ENCODE measurements around the gene RFTN1. TPM values are rescaled to one million over a fixed set of nuclear protein-coding genes. Genes with fewer than 3 reads are reported as not detected.
A peak's percentile ranks its signal among the peaks of the same experiment; 100 is the strongest.

The RFTN1 gene
- total and polyA plus RNA-seq, 2 of the 8 experiments (the other 6 are each of a cell fraction or from before 2014, with no cell fraction given) = 4.6 to 6.7 TPM

DNA sequence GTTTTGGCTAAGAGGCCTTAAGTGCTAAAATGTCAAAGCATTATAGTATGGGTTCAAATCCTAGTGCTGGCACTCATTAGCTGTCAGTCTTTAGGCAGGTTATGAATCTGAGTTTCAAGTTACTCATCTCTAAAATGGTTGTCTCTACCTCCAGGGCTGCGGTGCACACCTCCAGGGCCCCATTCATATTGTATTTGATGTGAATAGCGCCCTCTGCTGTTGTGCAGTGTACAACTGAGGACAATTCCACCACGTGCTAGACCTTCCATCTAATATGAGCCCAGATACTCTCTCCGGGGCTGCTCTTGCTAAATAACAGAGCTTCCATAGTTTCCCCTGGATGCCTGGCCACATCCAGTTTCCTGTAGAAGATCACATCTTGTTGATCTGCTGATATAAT lies 194.2 kb downstream of the RFTN1 start:
- no peaks in the 10 kb centered on the region for H3K4me1 ChIP-seq (replicated peaks in 1 of 4; ENCODE audit: control insufficient read depth in 3 of 4, insufficient read depth in 4 of 4, low read length in 3 of 4)
- POLR2A ChIA-PET (ENCODE audit: partially characterized antibody) = interaction anchor here (1.0 kb wide), 1 partner anchor 11 kb away, joined by 4 read pairs; no protein-coding TSS in a partner anchor
- H2BK20ac ChIP-seq (ENCODE audit: low read length) = no peak overlapping the region
- H3K4ac ChIP-seq (replicated peaks; ENCODE audit: insufficient read length, low read depth, low read length) = no peak overlapping the region
- no peak overlapping the region for H3K9ac ChIP-seq (replicated peaks in 1 of 4; ENCODE audit: extremely low read depth in 1 of 4, low read depth in 3 of 4, low read length in 3 of 4)
- H3K79me1 ChIP-seq (ENCODE audit: low read depth, low read length) = 0 out of 2 replicates have a peak, but pooled peaks cover 2% of the 10 kb centered on the region
- no peak overlapping the region for H2BK15ac ChIP-seq (ENCODE audit: low read length)
- no peak overlapping the region for H2BK120ac ChIP-seq (replicated peaks; ENCODE audit: low read depth, low read length)
- H3K79me2 ChIP-seq (ENCODE audit: control insufficient read depth in 1 of 2, insufficient read depth in 2 of 2, low read length in 2 of 2) = no peaks in the 10 kb centered on the region
- no peak overlapping the region for H3K27ac ChIP-seq (ENCODE audit: low read depth, low read length)
- H3K27me3 ChIP-seq (replicated peaks in 1 of 4; ENCODE audit: control insufficient read depth in 3 of 4, extremely low read depth in 1 of 4, insufficient read depth in 3 of 4, low read length in 3 of 4) = no peaks in the 10 kb centered on the region
- WGBS, 2 experiments (ENCODE audit: extremely low coverage in 1 of 2, insufficient coverage in 1 of 2, insufficient read length in 1 of 2, insufficient replicate concordance in 2 of 2, low coverage in 1 of 2, low lambda C conversion rate in 2 of 2, missing lambda C conversion rate in 1 of 2) = 65% methylated on average over 4 of the region's 4 CpGs; no CpG with 5 or more reads in 1 of the 2 experiments
- no peaks in the 10 kb centered on the region for H3K9me3 ChIP-seq (ENCODE audit: insufficient read depth in 2 of 2, low read depth in 1 of 2, low read length in 1 of 2)
- DNase-seq (ENCODE audit: low read depth in 1 of 2, low spot score in 2 of 2) (no peak), FAIRE-seq (peak; percentile 75)
- no peak overlapping the region for H3K14ac ChIP-seq (ENCODE audit: insufficient read length)
- H3K36me3 ChIP-seq (ENCODE audit: control insufficient read depth in 2 of 4, insufficient read depth in 4 of 4, low read length in 3 of 4) = peaks cover 0 to 6% (median 2%) of the 10 kb centered on the region in 4 experiments; a peak in 4 of 8 replicates
- no peaks in the 10 kb centered on the region for H3K23me2 ChIP-seq (ENCODE audit: low read depth, low read length)
- no peak overlapping the region for H3K18ac ChIP-seq (ENCODE audit: extremely low read depth, low read length)
- no peak overlapping the region for H2BK5ac ChIP-seq (ENCODE audit: low read depth, low read length)
- H4K5ac ChIP-seq (ENCODE audit: insufficient read length, low read depth, low read length) = no peak overlapping the region
- no peak overlapping the region for H2BK12ac ChIP-seq (ENCODE audit: low read depth, low read length)
- H4K20me1 ChIP-seq (replicated peaks in 1 of 2; ENCODE audit: control insufficient read depth in 1 of 2, insufficient read depth in 2 of 2, low read length in 2 of 2) = peaks cover 0 to 1% of the 10 kb centered on the region in 2 experiments
- H2AFZ ChIP-seq (ENCODE audit: low read length) = no peak overlapping the region
- no peak overlapping the region for H3K4me2 ChIP-seq (ENCODE audit: insufficient read depth in 1 of 2, low read depth in 2 of 2, low read length in 2 of 2)
- CTCF ChIA-PET (ENCODE audit: partially characterized antibody) = interaction anchor here (0.8 to 6.8 kb wide), 33 partner anchors 11 to 913 kb away, joined by 3 to 106 read pairs (median 4); no protein-coding TSS in a partner anchor
- no peak overlapping the region for H3K4me3 ChIP-seq (ENCODE audit: extremely low read depth in 1 of 4, insufficient read depth in 2 of 4, low read depth in 3 of 4, low read length in 4 of 4)
- H2AK5ac ChIP-seq (ENCODE audit: low read depth, low read length) = no peak overlapping the region
- no peak overlapping the region for H3K56ac ChIP-seq (replicated peaks; ENCODE audit: insufficient read length, low read depth, low read length)
- H4K91ac ChIP-seq (replicated peaks; ENCODE audit: insufficient read length, low read length) = no peak overlapping the region
- H3K23ac ChIP-seq (ENCODE audit: insufficient read length) = no peak overlapping the region
- no peak overlapping the region for H4K8ac ChIP-seq (ENCODE audit: extremely low read depth, insufficient read depth, low read length)
- TF ChIP-seq FOSL1 (IDR thresholded peaks at IDR 0.05; ENCODE audit: insufficient read depth, low read depth, low read length) (no peak), YY1 (IDR thresholded peaks at IDR 0.05; ENCODE audit: low read depth, low read length) (peak; percentile 66; the same call in 1 of the 2 replicates)
- TF ChIP-seq, protein P1, sequence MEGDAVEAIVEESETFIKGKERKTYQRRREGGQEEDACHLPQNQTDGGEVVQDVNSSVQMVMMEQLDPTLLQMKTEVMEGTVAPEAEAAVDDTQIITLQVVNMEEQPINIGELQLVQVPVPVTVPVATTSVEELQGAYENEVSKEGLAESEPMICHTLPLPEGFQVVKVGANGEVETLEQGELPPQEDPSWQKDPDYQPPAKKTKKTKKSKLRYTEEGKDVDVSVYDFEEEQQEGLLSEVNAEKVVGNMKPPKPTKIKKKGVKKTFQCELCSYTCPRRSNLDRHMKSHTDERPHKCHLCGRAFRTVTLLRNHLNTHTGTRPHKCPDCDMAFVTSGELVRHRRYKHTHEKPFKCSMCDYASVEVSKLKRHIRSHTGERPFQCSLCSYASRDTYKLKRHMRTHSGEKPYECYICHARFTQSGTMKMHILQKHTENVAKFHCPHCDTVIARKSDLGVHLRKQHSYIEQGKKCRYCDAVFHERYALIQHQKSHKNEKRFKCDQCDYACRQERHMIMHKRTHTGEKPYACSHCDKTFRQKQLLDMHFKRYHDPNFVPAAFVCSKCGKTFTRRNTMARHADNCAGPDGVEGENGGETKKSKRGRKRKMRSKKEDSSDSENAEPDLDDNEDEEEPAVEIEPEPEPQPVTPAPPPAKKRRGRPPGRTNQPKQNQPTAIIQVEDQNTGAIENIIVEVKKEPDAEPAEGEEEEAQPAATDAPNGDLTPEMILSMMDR (IDR thresholded peaks at IDR 0.05; ENCODE audit: control extremely low read depth in 1 of 3, insufficient read depth in 1 of 3, low read depth in 1 of 3, low read length in 3 of 3) = peak; percentile 44 to 73 (median 62)
- TF ChIP-seq, protein P2, sequence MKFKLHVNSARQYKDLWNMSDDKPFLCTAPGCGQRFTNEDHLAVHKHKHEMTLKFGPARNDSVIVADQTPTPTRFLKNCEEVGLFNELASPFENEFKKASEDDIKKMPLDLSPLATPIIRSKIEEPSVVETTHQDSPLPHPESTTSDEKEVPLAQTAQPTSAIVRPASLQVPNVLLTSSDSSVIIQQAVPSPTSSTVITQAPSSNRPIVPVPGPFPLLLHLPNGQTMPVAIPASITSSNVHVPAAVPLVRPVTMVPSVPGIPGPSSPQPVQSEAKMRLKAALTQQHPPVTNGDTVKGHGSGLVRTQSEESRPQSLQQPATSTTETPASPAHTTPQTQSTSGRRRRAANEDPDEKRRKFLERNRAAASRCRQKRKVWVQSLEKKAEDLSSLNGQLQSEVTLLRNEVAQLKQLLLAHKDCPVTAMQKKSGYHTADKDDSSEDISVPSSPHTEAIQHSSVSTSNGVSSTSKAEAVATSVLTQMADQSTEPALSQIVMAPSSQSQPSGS (IDR thresholded peaks at IDR 0.05; ENCODE audit: low read length) = no peak
- TF ChIP-seq, protein P3, sequence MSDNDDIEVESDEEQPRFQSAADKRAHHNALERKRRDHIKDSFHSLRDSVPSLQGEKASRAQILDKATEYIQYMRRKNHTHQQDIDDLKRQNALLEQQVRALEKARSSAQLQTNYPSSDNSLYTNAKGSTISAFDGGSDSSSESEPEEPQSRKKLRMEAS (IDR thresholded peaks at IDR 0.05) = peak; percentile 70; the same call in 1 of the 2 replicates

Measured in H1 (cell line).